Measurements from ENCODE around the gene TUBB8B. TPM values are rescaled to one million over a fixed set of nuclear protein-coding genes. Genes with fewer than 3 reads are reported as not detected.
"Not testable (repeated sequence)": the region's sequence is repeated elsewhere in the genome, so short reads cannot be mapped to it uniquely, and the experiment has no call there.

The TUBB8B gene
- total RNA-seq, 2 donors from 2014 or later: not detected

- DNase-seq; ATAC-seq; intact Hi-C loops (cut with DNase I): not testable (repeated sequence)
Observed at GRCh38 chr18:54388-54787, 5.0 kb upstream of the TUBB8B start.

- ATAC-seq; intact Hi-C loops (cut with DNase I); DNase-seq: not testable (repeated sequence)
Observed at GRCh38 chr18:48696-49095, 719 bp downstream of the TUBB8B start.

GRCh38 chr18:13177-13576, 36.2 kb downstream of the TUBB8B start:
- DNase-seq; intact Hi-C loops (cut with DNase I): not testable (repeated sequence)
- ATAC-seq: peak in 1 of 2 donors; percentile 35

- intact Hi-C loops (cut with DNase I); DNase-seq: not testable (repeated sequence)
- peak in 1 of 2 donors; percentile 34 for ATAC-seq
Observed at GRCh38 chr18:12773-13172, 36.6 kb downstream of the TUBB8B start.

GRCh38 chr18:11383-12274, 37.8 kb downstream of the TUBB8B start:
- DNase-seq; intact Hi-C loops (cut with DNase I): not testable (repeated sequence)
- peak in 1 of 2 donors; percentile 35 for ATAC-seq

GRCh38 chr18:10624-11184, 38.7 kb downstream of the TUBB8B start:
- DNase-seq; intact Hi-C loops (cut with DNase I): not testable (repeated sequence)
- ATAC-seq: peak in 1 of 2 donors; percentile 44

- intact Hi-C loops (cut with DNase I); ATAC-seq; DNase-seq: not testable (repeated sequence)
Observed at GRCh38 chr18:9937-10336, 39.5 kb downstream of the TUBB8B start.

Other genes starting within 250 kb of the TUBB8B start
- gene USP14, start 108.9 kb upstream of the TUBB8B start, total RNA-seq: 10 to 100 TPM; 42.6 to 47.2 TPM
- 10 to 100 TPM; 16.6 to 17.3 TPM for gene THOC1, start 218.4 kb upstream of the TUBB8B start, total RNA-seq